A673 (cell line): Measurements from ENCODE around the gene LMO1. TPM values are rescaled to one million over a fixed set of nuclear protein-coding genes. Genes with fewer than 3 reads are reported as not detected.

Experiments
- BruUV-seq: library from RNA; stranded (reverse); fragments of 400-500 nt; replicated peaks from 2 replicates; lab custom pipeline; 2021; lab: Mats Ljungman, UMichigan
- CTCF ChIA-PET: fragments of 300-600 bp; sonication (Branson Sonifier 250); formaldehyde crosslinking; loops from one replicate; lab custom pipeline; 2022; ENCODE audit warnings: antibody characterized with exemption; lab: Charles Lee
- POLR2A ChIA-PET: fragments of 300-600 bp; sonication (Branson Sonifier 250); formaldehyde crosslinking; loops from one replicate; lab custom pipeline; 2022; ENCODE audit warnings: antibody characterized with exemption; ENCODE audit not compliant: low non-redundant PET; lab: Charles Lee
- DNase-seq: peaks from one replicate; pipeline ENCODE4 v3.0.0-alpha.2; 2015; ENCODE audit warnings: low spot score
- H3K27ac ChIP-seq: fragments of 200-600 bp; sonication (generic); 2 replicates; pipeline ENCODE4 v1.5.1; 2016; ENCODE audit warnings: mixed run types, low read depth, mild to moderate bottlenecking, mixed read lengths, antibody characterized with exemption, low read length; ENCODE audit not compliant: poor library complexity, severe bottlenecking
- H3K27me3 ChIP-seq: fragments of 200-600 bp; sonication (generic); replicated peaks from 2 replicates; pipeline ENCODE4 v1.6.1; 2017; ENCODE audit warnings: mixed run types, low read depth, mild to moderate bottlenecking, mixed read lengths, antibody characterized with exemption, low read length; ENCODE audit not compliant: insufficient read depth, poor library complexity
- H3K36me3 ChIP-seq: fragments of 200-600 bp; sonication (generic); 2 replicates; pipeline ENCODE4 v1.6.1; 2016; ENCODE audit warnings: mixed run types, mild to moderate bottlenecking, mixed read lengths, antibody characterized with exemption, low read length; ENCODE audit not compliant: insufficient read depth, poor library complexity, severe bottlenecking
- H3K4me1 ChIP-seq: fragments of 200-600 bp; sonication (generic); 2 replicates; pipeline ENCODE4 v1.6.1; 2017; ENCODE audit warnings: mixed run types, mild to moderate bottlenecking, mixed read lengths, antibody characterized with exemption, low read length; ENCODE audit not compliant: insufficient read depth, poor library complexity, severe bottlenecking
- H3K4me3 ChIP-seq: fragments of 200-600 bp; sonication (generic); 2 replicates; pipeline ENCODE4 v1.5.1; 2016; ENCODE audit warnings: low read depth, mixed run types, mild to moderate bottlenecking, mixed read lengths, low read length; ENCODE audit not compliant: poor library complexity, severe bottlenecking
- H3K9me3 ChIP-seq: fragments of 200-600 bp; sonication (generic); 2 replicates; pipeline ENCODE4 v1.6.1; 2016; ENCODE audit warnings: mixed run types, low read depth, mild to moderate bottlenecking, mixed read lengths, antibody characterized with exemption, low read length; ENCODE audit not compliant: poor library complexity, severe bottlenecking
- EZH2 ChIP-seq: fragments of 200-600 bp; sonication (generic); IDR thresholded peaks from 2 replicates; pipeline ENCODE4 v1.6.1; 2017; ENCODE audit warnings: borderline replicate concordance, low read depth, mild to moderate bottlenecking, mixed read lengths, antibody characterized with exemption, low read length; ENCODE audit not compliant: poor library complexity, severe bottlenecking
- intact Hi-C: fragments of 100-400 bp; cut with micrococcal nuclease; formaldehyde crosslinking; loops from one replicate; pipeline ENCODE4 v1.10.0; 2022; ENCODE audit not compliant: unreplicated experiment
- total RNA-seq: library from RNA; stranded (reverse); gene quantifications from 2 replicates; pipeline ENCODE4 v1.2.3, GENCODE V29; 2021
- TF ChIP-seq, protein P1 (sequence below): fragments of 300-800, 200-600 bp; sonication (generic); conservative IDR thresholded peaks from 2 replicates; pipeline ENCODE4 v1.5.1; 2017; ENCODE audit warnings: low read depth, mild to moderate bottlenecking, antibody characterized with exemption, low read length, moderate library complexity, mixed read lengths

The LMO1 gene
- total RNA-seq, 1 experiment from 2014 or later: not detected

DNA sequence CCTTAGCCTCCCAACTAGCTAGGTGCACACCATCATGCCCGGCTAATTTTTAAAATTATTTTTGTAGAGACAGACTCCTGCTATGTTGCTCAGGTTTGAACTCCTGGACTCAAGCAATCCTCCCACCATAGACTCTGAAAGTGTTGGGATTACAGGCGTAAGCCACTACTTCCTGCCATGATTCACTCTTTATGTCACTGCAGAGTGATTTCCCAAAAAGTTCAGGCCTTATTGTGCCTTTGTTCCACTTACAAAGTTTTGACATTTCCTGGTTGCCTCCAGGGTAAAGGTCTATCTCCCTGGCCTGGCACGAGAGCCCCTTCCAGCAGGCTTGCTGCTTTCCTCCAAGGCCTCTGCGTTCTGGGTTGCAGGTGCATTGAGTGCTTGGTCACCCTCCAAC is 50.3 kb downstream of the LMO1 start:
- BruUV-seq: no TSS peak
- no peak for DNase-seq
- H3K27me3 ChIP-seq: peaks cover 4% of the 10 kb centered on the region
- ChIA-PET CTCF (no interaction called here), POLR2A (no interaction called here)
- no peaks in the 10 kb centered on the region for H3K9me3 ChIP-seq
- H3K4me3 ChIP-seq: no peak overlapping the region
- no peak for TF ChIP-seq EZH2
- H3K27ac ChIP-seq: no peak overlapping the region
- intact Hi-C loops: no loop called here
- H3K4me1 ChIP-seq: no peaks in the 10 kb centered on the region
- no peaks in the 10 kb centered on the region for H3K36me3 ChIP-seq

GRCh38 chr11:8209208-8209807 is 54.4 kb downstream of the LMO1 start:
- Histone ChIP-seq H3K36me3 (no peaks in the 10 kb centered on the region), H3K4me3 (no peak overlapping the region), H3K4me1 (no peaks in the 10 kb centered on the region), H3K27me3 (peaks cover 4% of the 10 kb centered on the region), H3K27ac (no peak overlapping the region), H3K9me3 (no peaks in the 10 kb centered on the region)
- POLR2A ChIA-PET: no interaction called here
- no TSS peak for BruUV-seq
- CTCF ChIA-PET: no interaction called here
- intact Hi-C loops: no loop called here
- no peak for DNase-seq
- TF ChIP-seq, protein P1, sequence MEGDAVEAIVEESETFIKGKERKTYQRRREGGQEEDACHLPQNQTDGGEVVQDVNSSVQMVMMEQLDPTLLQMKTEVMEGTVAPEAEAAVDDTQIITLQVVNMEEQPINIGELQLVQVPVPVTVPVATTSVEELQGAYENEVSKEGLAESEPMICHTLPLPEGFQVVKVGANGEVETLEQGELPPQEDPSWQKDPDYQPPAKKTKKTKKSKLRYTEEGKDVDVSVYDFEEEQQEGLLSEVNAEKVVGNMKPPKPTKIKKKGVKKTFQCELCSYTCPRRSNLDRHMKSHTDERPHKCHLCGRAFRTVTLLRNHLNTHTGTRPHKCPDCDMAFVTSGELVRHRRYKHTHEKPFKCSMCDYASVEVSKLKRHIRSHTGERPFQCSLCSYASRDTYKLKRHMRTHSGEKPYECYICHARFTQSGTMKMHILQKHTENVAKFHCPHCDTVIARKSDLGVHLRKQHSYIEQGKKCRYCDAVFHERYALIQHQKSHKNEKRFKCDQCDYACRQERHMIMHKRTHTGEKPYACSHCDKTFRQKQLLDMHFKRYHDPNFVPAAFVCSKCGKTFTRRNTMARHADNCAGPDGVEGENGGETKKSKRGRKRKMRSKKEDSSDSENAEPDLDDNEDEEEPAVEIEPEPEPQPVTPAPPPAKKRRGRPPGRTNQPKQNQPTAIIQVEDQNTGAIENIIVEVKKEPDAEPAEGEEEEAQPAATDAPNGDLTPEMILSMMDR: peak; percentile 54
- no peak for TF ChIP-seq EZH2

DNA sequence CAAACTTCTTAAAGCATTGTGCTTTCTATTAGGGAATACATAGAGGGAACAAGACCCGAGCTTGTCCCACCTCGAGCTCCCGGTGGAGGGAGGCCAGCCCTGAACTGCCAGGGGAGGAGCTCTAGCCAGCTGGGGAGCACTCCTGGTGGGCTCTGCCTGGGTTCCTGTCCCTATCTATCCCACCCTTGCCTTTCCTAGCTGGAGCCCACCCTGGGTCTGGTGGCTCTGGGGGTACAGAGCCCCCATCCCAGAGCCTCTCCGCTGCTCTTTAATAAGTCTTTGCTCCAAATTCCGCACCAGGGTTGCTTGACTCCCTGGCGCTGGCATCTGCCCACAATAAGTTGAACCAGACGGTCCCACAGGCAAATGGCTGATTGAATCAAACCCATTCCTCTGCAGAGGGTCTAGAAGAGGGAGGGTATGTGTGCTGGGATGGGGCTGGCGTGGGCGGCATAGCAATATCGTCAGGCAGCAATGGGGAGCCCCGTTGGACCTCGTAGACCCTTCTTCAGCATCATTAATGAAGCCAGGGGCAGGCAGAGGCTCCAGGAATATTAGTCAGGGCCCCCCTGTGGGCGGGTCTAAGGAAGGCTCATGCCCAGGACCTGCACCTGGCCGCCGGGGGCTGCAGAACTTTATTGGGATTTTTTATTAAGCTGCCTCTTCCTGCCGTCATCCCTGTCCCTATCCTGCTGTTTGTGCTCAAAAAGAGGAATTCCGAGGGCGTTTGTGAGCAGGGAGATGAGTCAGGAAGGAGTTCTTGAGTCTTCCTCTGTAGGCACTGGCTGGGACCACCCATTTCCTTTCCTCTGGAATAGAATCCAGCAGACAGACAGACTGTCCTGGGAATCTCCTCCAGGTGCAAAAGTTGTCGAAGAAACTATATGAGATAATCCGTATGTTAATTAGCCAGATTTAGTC is 56.3 kb downstream of the LMO1 start:
- H3K27me3 ChIP-seq: peaks cover 4% of the 10 kb centered on the region
- no peaks in the 10 kb centered on the region for H3K9me3 ChIP-seq
- ChIA-PET CTCF (no interaction called here), POLR2A (no interaction called here)
- no peaks in the 10 kb centered on the region for H3K4me1 ChIP-seq
- no peak for DNase-seq
- no peak overlapping the region for H3K27ac ChIP-seq
- TF ChIP-seq, protein P1: no peak
- no peak for TF ChIP-seq EZH2
- no peak overlapping the region for H3K4me3 ChIP-seq
- intact Hi-C loops: no loop called here
- H3K36me3 ChIP-seq: no peaks in the 10 kb centered on the region
- no TSS peak for BruUV-seq
